OCI-LY1 (cell line): ENCODE results near the gene RAD17.

Source experiments
- EZH2 ChIP-seq: fragments of 200-600 bp; sonication (generic), shearing (Covaris generic); IDR thresholded peaks from 2 replicates; pipeline ENCODE4 v1.8.0; 2017; ENCODE audit warnings: borderline replicate concordance, mixed run types, mild to moderate bottlenecking, antibody characterized with exemption, low read length, moderate library complexity, mixed read lengths
- TF ChIP-seq, protein P1 (sequence below): fragments of 200-600 bp; sonication (generic), shearing (Covaris generic); IDR thresholded peaks from 2 replicates; pipeline ENCODE4 v1.5.1; 2017; ENCODE audit warnings: mild to moderate bottlenecking, antibody characterized with exemption, low read length, moderate library complexity, mixed read lengths

DNA sequence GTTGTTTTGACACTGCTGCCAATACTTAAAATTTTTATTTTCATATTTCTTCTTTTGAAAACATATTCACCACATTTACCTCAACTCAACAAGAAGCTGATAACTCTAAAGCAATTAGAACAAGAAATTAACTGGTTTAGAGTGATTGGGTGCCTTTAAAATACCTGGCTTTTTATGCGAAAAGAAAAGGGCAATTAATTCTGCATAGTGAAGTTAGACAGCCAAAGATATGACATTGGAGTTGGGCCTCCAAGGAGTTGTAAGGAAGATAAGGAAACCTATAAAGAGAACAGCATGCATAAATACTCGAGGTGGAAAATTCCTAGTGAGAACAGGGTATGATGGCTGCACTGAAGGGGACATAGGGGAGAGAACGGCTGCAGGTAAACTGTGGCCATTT lies 9.9 kb upstream of the RAD17 start:
- no peak for TF ChIP-seq EZH2
- TF ChIP-seq, protein P1, sequence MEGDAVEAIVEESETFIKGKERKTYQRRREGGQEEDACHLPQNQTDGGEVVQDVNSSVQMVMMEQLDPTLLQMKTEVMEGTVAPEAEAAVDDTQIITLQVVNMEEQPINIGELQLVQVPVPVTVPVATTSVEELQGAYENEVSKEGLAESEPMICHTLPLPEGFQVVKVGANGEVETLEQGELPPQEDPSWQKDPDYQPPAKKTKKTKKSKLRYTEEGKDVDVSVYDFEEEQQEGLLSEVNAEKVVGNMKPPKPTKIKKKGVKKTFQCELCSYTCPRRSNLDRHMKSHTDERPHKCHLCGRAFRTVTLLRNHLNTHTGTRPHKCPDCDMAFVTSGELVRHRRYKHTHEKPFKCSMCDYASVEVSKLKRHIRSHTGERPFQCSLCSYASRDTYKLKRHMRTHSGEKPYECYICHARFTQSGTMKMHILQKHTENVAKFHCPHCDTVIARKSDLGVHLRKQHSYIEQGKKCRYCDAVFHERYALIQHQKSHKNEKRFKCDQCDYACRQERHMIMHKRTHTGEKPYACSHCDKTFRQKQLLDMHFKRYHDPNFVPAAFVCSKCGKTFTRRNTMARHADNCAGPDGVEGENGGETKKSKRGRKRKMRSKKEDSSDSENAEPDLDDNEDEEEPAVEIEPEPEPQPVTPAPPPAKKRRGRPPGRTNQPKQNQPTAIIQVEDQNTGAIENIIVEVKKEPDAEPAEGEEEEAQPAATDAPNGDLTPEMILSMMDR: no peak
